HepG2 (cell line): ENCODE data around the gene DYNC1LI1. TPM values are rescaled to one million over a fixed set of nuclear protein-coding genes. Genes with fewer than 3 reads are reported as not detected.

Experiments
- ATF5 ChIP-seq: sonication (generic); formaldehyde crosslinking; IDR thresholded peaks from 2 replicates; pipeline ENCODE4 v1.4.0; 2020; ENCODE audit warnings: mild to moderate bottlenecking, low read depth, missing genetic modification reagents
- DZIP1 ChIP-seq: sonication (generic); formaldehyde crosslinking; IDR thresholded peaks from 2 replicates; pipeline ENCODE4 v1.5.0; 2020; ENCODE audit warnings: mild to moderate bottlenecking, missing genetic modification reagents
- HINFP ChIP-seq: sonication (generic); formaldehyde crosslinking; IDR thresholded peaks from 2 replicates; pipeline ENCODE4 v1.4.0; 2020; ENCODE audit warnings: low read depth, mild to moderate bottlenecking, missing genetic modification reagents
- HOXA3 ChIP-seq: sonication (generic); formaldehyde crosslinking; IDR thresholded peaks from 2 replicates; pipeline ENCODE4 v1.5.0; 2020; ENCODE audit warnings: missing genetic modification reagents
- NFE2L1 ChIP-seq: sonication (generic); formaldehyde crosslinking; IDR thresholded peaks from 2 replicates; pipeline ENCODE4 v1.4.0; 2020; ENCODE audit warnings: missing genetic modification reagents, mild to moderate bottlenecking, borderline replicate concordance
- PHF5A ChIP-seq: IDR thresholded peaks from one replicate; pipeline ENCODE4 v1.6.1; 2018; ENCODE audit warnings: low read depth, missing genetic modification reagents; ENCODE audit not compliant: unreplicated experiment
- PLSCR1 ChIP-seq: sonication (generic); formaldehyde crosslinking; IDR thresholded peaks from 2 replicates; pipeline ENCODE4 v1.5.0; 2020; ENCODE audit warnings: missing genetic modification reagents, mild to moderate bottlenecking, borderline replicate concordance
- THAP9 ChIP-seq: sonication (generic); formaldehyde crosslinking; IDR thresholded peaks from 2 replicates; pipeline ENCODE4; 2020; ENCODE audit warnings: missing genetic modification reagents, mild to moderate bottlenecking, borderline replicate concordance
- TSC22D2 ChIP-seq: sonication (generic); formaldehyde crosslinking; IDR thresholded peaks from 2 replicates; pipeline ENCODE4 v1.5.1; 2020; ENCODE audit warnings: missing genetic modification reagents, mild to moderate bottlenecking, borderline replicate concordance
- ZBTB42 ChIP-seq: sonication (generic); formaldehyde crosslinking; IDR thresholded peaks from 2 replicates; pipeline ENCODE4 v1.5.0; 2020; ENCODE audit warnings: mild to moderate bottlenecking, missing genetic modification reagents
- ZHX1 ChIP-seq: sonication (generic); formaldehyde crosslinking; IDR thresholded peaks from 2 replicates; pipeline ENCODE4 v1.8.1; 2022; ENCODE audit warnings: low read depth, mild to moderate bottlenecking, missing genetic modification reagents
- ZNF225 ChIP-seq: sonication (generic); formaldehyde crosslinking; IDR thresholded peaks from 2 replicates; pipeline ENCODE4 v1.4.0; 2020; ENCODE audit warnings: mild to moderate bottlenecking, missing genetic modification reagents
- ZNF33B ChIP-seq: sonication (generic); formaldehyde crosslinking; IDR thresholded peaks from 2 replicates; pipeline ENCODE4 v1.5.1; 2020; ENCODE audit warnings: mild to moderate bottlenecking, missing genetic modification reagents
- ZNF644 ChIP-seq: IDR thresholded peaks from 2 replicates; pipeline ENCODE4 v1.6.1; 2016; ENCODE audit warnings: low read depth
- ZSCAN20 ChIP-seq: sonication (generic); formaldehyde crosslinking; IDR thresholded peaks from 2 replicates; pipeline ENCODE4 v1.4.0; 2020; ENCODE audit warnings: missing genetic modification reagents, mild to moderate bottlenecking, borderline replicate concordance
- polyA plus RNA-seq, 8 experiments: library from polyadenylated mRNA; depleted of rRNA in 3 of 8; stranded (reverse) in 7 of 8; unstranded in 1 of 8; fragments of >200 nt; fragmentation: Illumina TruSeq in 4 of 8; extraction: Trizol in 4 of 8; gene quantifications; 2 replicates each; pipeline versions ENCODE4 v1.2.1 to v1.2.3, GENCODE V29; 2011 to 2016; ENCODE audit warnings: low read depth in 4 of 8, missing spikeins in 1 of 8, mixed read lengths in 1 of 8; ENCODE audit not compliant: insufficient read depth in 1 of 8
- total RNA-seq, 5 experiments: library from RNA; depleted of rRNA; stranded (reverse); fragments of >200 nt; fragmentation: Illumina TruSeq; extraction: Trizol; gene quantifications; 2 replicates each; pipeline ENCODE4 v1.2.3, GENCODE V29; 2016; ENCODE audit warnings: low read depth in 1 of 5

Gene DYNC1LI1
- total and polyA plus RNA-seq, 2 of the 13 experiments (the other 11 are each of a cell fraction or from before 2014, with no cell fraction given), result 13.4 to 37.1 TPM

- no peak for TF ChIP-seq HOXA3
- TF ChIP-seq PHF5A (CRISPR knock-in tag), result no peak
- TF ChIP-seq THAP9, result no peak; the same call in 1 of the 2 replicates
- no peak for TF ChIP-seq PLSCR1 (CRISPR knock-in tag)
- 0 out of 2 replicates have a peak, but pooled peaks have one; percentile 16 for TF ChIP-seq TSC22D2 (CRISPR knock-in tag)
- no peak for TF ChIP-seq HINFP (CRISPR knock-in tag)
- no peak for TF ChIP-seq ZNF225 (CRISPR knock-in tag)
- no peak for TF ChIP-seq ZBTB42 (CRISPR knock-in tag)
- no peak for TF ChIP-seq DZIP1 (CRISPR knock-in tag)
- no peak for TF ChIP-seq ZHX1 (CRISPR knock-in tag)
- no peak for TF ChIP-seq ZSCAN20 (CRISPR knock-in tag)
- TF ChIP-seq ZNF33B, result no peak
- no peak for TF ChIP-seq ZNF644 (CRISPR knock-in tag)
- TF ChIP-seq ATF5, result no peak
- TF ChIP-seq NFE2L1, result no peak
Observed at GRCh38 chr3:32502118-32502945, 68.3 kb downstream of the DYNC1LI1 start, which contains the start of gene CMTM6 (continued).
